ENCODE measurements around the gene MALRD1. TPM values are rescaled to one million over a fixed set of nuclear protein-coding genes. Genes with fewer than 3 reads are reported as not detected.

Gene MALRD1
- total RNA-seq, 2 donors from 2014 or later = not detected

DNA sequence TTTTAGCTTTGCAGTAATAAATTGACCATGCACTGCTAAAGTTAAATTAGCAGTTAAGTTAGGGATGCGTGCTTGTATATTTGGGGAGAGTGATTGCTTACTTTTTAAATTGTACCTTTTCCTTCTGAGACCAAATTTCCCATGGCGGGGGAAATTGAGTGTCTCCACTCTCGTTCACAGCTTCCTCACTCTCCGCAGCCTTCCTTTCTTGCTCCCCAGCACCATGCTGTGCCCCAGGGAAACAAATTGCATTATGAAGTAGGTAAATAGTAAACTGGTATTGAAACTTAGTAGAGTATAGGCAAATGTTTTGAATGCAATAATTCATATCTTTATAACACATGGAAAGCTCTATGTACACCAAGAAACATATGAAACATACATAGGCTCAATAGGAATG is 85.4 kb downstream of the MALRD1 start:
- Mint-ChIP-seq H3K4me1 (no peaks in the 10 kb centered on the region), H3K27ac (no peak overlapping the region), H3K4me3 (no peak overlapping the region), H3K36me3 (ENCODE audit: low read depth) (no peaks in the 10 kb centered on the region), H3K27me3 (no peaks in the 10 kb centered on the region)
- no peak for DNase-seq
- H3K9me3 ChIP-seq (ENCODE audit: control insufficient read depth, low read length, poor library complexity, severe bottlenecking) = no peaks in the 10 kb centered on the region
- ATAC-seq = no peak

GRCh38 chr10:19142967-19143366 is 94.4 kb downstream of the MALRD1 start:
- Mint-ChIP-seq H3K4me1 (no peaks in the 10 kb centered on the region), H3K27ac (no peak overlapping the region), H3K27me3 (no peaks in the 10 kb centered on the region), H3K36me3 (ENCODE audit: low read depth) (no peaks in the 10 kb centered on the region), H3K4me3 (no peak overlapping the region)
- ATAC-seq = no peak
- no peak for DNase-seq
- H3K9me3 ChIP-seq (ENCODE audit: control insufficient read depth, low read length, poor library complexity, severe bottlenecking) = no peaks in the 10 kb centered on the region

DNA sequence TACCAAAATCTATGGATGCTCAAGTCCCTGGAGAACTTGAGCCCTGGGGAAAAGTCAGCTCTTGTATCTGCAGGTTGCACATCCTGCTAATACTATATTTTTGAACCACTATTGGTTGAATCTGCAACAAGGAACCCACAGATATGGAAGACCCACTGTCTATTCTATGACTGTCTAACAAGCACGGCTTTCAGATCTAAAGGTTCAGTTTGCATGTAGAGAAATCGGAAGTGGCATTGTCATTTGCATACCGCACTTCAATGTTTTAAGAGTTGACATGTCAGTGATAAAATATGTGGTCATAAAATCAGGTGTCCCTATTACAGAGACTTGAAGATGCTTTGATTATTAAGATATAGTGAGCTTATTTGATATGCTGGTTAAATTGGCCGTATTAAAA is 95.6 kb downstream of the MALRD1 start:
- DNase-seq (no peak), ATAC-seq (no peak)
- no peaks in the 10 kb centered on the region for H3K27me3 Mint-ChIP-seq
- H3K4me3 Mint-ChIP-seq = no peak overlapping the region
- no peaks in the 10 kb centered on the region for H3K9me3 ChIP-seq (ENCODE audit: control insufficient read depth, low read length, poor library complexity, severe bottlenecking)
- H3K36me3 Mint-ChIP-seq (ENCODE audit: low read depth) = no peaks in the 10 kb centered on the region
- H3K4me1 Mint-ChIP-seq = no peaks in the 10 kb centered on the region
- H3K27ac Mint-ChIP-seq = no peak overlapping the region

DNA sequence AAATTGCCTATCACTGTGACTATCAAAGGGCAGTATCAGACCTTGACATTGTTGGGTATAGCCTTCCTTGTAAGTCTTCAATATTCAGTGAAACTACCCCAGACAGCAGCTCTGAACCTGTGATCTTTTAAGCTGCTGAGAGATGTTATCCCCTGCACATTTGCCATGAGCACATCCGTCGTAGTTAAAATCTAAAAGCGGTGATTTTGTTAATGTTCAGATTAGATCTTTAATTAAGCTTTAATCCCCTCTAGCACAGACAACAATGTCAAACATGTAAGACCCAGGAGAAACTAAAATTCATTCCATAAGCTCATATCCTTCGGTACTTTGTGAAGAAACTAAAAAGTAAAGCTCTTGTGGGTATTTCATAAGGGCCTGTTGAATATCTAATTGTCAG is 105.8 kb downstream of the MALRD1 start:
- H3K4me3 Mint-ChIP-seq = no peak overlapping the region

GRCh38 chr10:19158358-19158757 is 109.8 kb downstream of the MALRD1 start:
- Mint-ChIP-seq H3K27me3 (no peaks in the 10 kb centered on the region), H3K4me3 (no peak overlapping the region), H3K4me1 (no peaks in the 10 kb centered on the region)

More for the DNA sequence above, 105.8 kb downstream of the MALRD1 start:
- Mint-ChIP-seq H3K4me1 (no peaks in the 10 kb centered on the region), H3K36me3 (ENCODE audit: low read depth) (no peaks in the 10 kb centered on the region), H3K27ac (no peak overlapping the region), H3K27me3 (no peaks in the 10 kb centered on the region)
- no peaks in the 10 kb centered on the region for H3K9me3 ChIP-seq (ENCODE audit: control insufficient read depth, low read length, poor library complexity, severe bottlenecking)
- DNase-seq (no peak), ATAC-seq (no peak)

DNA sequence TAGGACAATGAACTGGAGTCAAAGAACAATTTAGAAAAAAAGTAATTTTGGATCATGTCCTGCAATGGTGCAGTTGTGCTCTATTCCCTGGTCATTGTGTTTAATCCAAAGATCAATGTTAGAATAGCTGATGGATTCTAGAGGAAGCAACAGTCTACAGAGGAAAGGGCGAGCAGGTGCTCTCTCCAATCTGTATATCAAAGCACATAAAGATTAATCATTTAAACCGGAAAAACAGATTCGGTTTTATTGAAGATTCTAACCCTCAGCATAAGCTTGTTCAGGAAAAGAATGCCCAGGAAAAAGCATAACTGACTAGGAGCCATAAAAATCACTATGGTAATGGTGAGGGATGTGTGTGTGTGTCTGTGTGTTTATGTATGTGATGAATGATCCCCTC is 110.3 kb downstream of the MALRD1 start:
- Mint-ChIP-seq H3K4me3 (no peak overlapping the region), H3K36me3 (ENCODE audit: low read depth) (no peaks in the 10 kb centered on the region), H3K27me3 (no peaks in the 10 kb centered on the region), H3K27ac (no peak overlapping the region), H3K4me1 (no peaks in the 10 kb centered on the region)
- DNase-seq (no peak), ATAC-seq (no peak)
- no peaks in the 10 kb centered on the region for H3K9me3 ChIP-seq (ENCODE audit: control insufficient read depth, low read length, poor library complexity, severe bottlenecking)

More at GRCh38 chr10:19158358-19158757, 109.8 kb downstream of the MALRD1 start:
- H3K9me3 ChIP-seq (ENCODE audit: control insufficient read depth, low read length, poor library complexity, severe bottlenecking) = no peaks in the 10 kb centered on the region
- DNase-seq (no peak), ATAC-seq (no peak)
- Mint-ChIP-seq H3K36me3 (ENCODE audit: low read depth) (no peaks in the 10 kb centered on the region), H3K27ac (no peak overlapping the region)

DNA sequence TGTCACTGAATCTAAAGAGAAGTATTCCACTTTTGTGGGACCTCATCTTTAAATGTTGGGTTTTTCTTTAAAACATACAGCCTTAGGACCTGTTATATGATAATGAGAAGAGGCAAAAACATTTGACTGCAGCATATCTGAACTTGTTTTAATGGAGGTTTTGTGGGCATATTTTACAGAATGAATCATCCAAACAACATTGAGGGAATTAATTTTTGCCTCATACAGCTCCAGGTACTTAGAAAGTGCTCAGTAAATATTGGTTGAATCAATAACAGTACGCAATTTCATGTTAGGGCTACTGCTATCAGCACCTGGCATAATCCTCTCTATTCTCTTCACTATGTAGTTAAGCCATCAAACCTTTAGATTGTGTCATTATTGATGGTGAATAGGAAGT is 115.9 kb downstream of the MALRD1 start:
- ATAC-seq (no peak), DNase-seq (no peak)
- H3K36me3 Mint-ChIP-seq (ENCODE audit: low read depth) = no peaks in the 10 kb centered on the region
- no peaks in the 10 kb centered on the region for H3K4me1 Mint-ChIP-seq
- H3K27ac Mint-ChIP-seq = no peak overlapping the region
- no peaks in the 10 kb centered on the region for H3K9me3 ChIP-seq (ENCODE audit: control insufficient read depth, low read length, poor library complexity, severe bottlenecking)
- H3K4me3 Mint-ChIP-seq = no peak overlapping the region
- no peaks in the 10 kb centered on the region for H3K27me3 Mint-ChIP-seq

DNA sequence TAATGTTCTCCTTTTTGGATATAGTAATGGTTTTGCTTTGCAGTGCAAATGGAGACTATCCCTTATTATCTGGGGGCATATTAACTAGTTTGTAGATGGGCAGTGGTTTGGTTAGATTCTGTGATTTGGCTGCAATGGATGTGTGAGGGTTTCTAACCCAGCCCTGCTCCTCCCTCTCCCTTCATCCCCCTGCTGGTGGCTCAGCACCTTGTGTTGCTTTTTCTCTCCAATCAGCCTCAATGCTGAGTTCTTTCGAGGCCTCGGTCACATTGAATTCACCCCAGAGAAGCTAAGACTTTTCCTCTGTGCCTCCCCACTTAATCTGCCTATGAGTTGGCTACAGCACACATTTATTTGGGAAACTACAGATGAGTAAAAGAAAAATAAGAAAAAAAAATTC is 120.0 kb downstream of the MALRD1 start:
- Mint-ChIP-seq H3K36me3 (ENCODE audit: low read depth) (no peaks in the 10 kb centered on the region), H3K27ac (no peak overlapping the region), H3K4me3 (no peak overlapping the region), H3K27me3 (no peaks in the 10 kb centered on the region), H3K4me1 (no peaks in the 10 kb centered on the region)
- H3K9me3 ChIP-seq (ENCODE audit: control insufficient read depth, low read length, poor library complexity, severe bottlenecking) = no peaks in the 10 kb centered on the region
- ATAC-seq = no peak
- no peak for DNase-seq

GRCh38 chr10:19169041-19169440 is 120.4 kb downstream of the MALRD1 start:
- DNase-seq (no peak), ATAC-seq (no peak)
- no peaks in the 10 kb centered on the region for H3K9me3 ChIP-seq (ENCODE audit: control insufficient read depth, low read length, poor library complexity, severe bottlenecking)
- no peaks in the 10 kb centered on the region for H3K4me1 Mint-ChIP-seq
- no peak overlapping the region for H3K27ac Mint-ChIP-seq
- no peaks in the 10 kb centered on the region for H3K36me3 Mint-ChIP-seq (ENCODE audit: low read depth)
- no peak overlapping the region for H3K4me3 Mint-ChIP-seq
- no peaks in the 10 kb centered on the region for H3K27me3 Mint-ChIP-seq

GRCh38 chr10:19169684-19170083 is 121.1 kb downstream of the MALRD1 start:
- no peak overlapping the region for H3K27ac Mint-ChIP-seq
- DNase-seq (no peak), ATAC-seq (no peak)
- no peaks in the 10 kb centered on the region for H3K36me3 Mint-ChIP-seq (ENCODE audit: low read depth)
- H3K9me3 ChIP-seq (ENCODE audit: control insufficient read depth, low read length, poor library complexity, severe bottlenecking) = no peaks in the 10 kb centered on the region
- H3K4me1 Mint-ChIP-seq = no peaks in the 10 kb centered on the region
- H3K4me3 Mint-ChIP-seq = no peak overlapping the region
- no peaks in the 10 kb centered on the region for H3K27me3 Mint-ChIP-seq

GRCh38 chr10:19178675-19179074 is 130.1 kb downstream of the MALRD1 start:
- DNase-seq = no peak
- Mint-ChIP-seq H3K36me3 (ENCODE audit: low read depth) (no peaks in the 10 kb centered on the region), H3K27me3 (no peaks in the 10 kb centered on the region)

GRCh38 chr10:19184891-19185290 is 136.3 kb downstream of the MALRD1 start:
- H3K4me1 Mint-ChIP-seq = no peaks in the 10 kb centered on the region
- H3K36me3 Mint-ChIP-seq (ENCODE audit: low read depth) = no peaks in the 10 kb centered on the region
- DNase-seq (no peak), ATAC-seq (no peak)
- no peaks in the 10 kb centered on the region for H3K27me3 Mint-ChIP-seq
- H3K4me3 Mint-ChIP-seq = no peak overlapping the region
- no peaks in the 10 kb centered on the region for H3K9me3 ChIP-seq (ENCODE audit: control insufficient read depth, low read length, poor library complexity, severe bottlenecking)
- H3K27ac Mint-ChIP-seq = no peak overlapping the region

More at GRCh38 chr10:19178675-19179074, 130.1 kb downstream of the MALRD1 start:
- no peak for ATAC-seq
- no peaks in the 10 kb centered on the region for H3K4me1 Mint-ChIP-seq
- H3K4me3 Mint-ChIP-seq = no peak overlapping the region
- no peak overlapping the region for H3K27ac Mint-ChIP-seq
- no peaks in the 10 kb centered on the region for H3K9me3 ChIP-seq (ENCODE audit: control insufficient read depth, low read length, poor library complexity, severe bottlenecking)

DNA sequence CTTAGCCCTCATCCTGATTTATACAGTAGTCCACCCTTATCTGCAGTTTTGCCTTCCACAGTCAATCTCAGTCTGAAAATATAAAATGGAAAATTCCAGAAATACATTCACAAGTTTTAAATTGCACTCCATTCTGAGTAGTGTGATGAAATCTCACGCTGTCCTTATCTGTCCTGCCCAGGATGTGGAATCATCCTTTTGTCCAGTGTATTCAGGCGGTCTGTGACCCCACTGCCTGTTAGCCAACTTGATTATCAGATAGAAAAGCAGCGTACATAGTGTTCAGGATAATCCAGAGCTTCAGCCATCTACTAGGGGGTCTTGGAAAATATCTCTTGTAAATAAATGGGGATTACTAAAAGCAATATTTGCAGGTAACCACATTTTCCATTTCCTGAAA is 146.3 kb downstream of the MALRD1 start:
- no peak for DNase-seq
- Mint-ChIP-seq H3K27me3 (no peaks in the 10 kb centered on the region), H3K4me1 (no peaks in the 10 kb centered on the region), H3K27ac (no peak overlapping the region), H3K4me3 (no peak overlapping the region), H3K36me3 (ENCODE audit: low read depth) (no peaks in the 10 kb centered on the region)
- peaks cover 3% of the 10 kb centered on the region for H3K9me3 ChIP-seq (ENCODE audit: control insufficient read depth, low read length, poor library complexity, severe bottlenecking)
- no peak for ATAC-seq

GRCh38 chr10:19195698-19196097 is 147.1 kb downstream of the MALRD1 start:
- DNase-seq = no peak
- H3K4me1 Mint-ChIP-seq = no peaks in the 10 kb centered on the region
- peaks cover 3% of the 10 kb centered on the region for H3K9me3 ChIP-seq (ENCODE audit: control insufficient read depth, low read length, poor library complexity, severe bottlenecking)
- no peaks in the 10 kb centered on the region for H3K36me3 Mint-ChIP-seq (ENCODE audit: low read depth)
- no peak overlapping the region for H3K27ac Mint-ChIP-seq
- no peak overlapping the region for H3K4me3 Mint-ChIP-seq
- ATAC-seq = no peak
- no peaks in the 10 kb centered on the region for H3K27me3 Mint-ChIP-seq

GRCh38 chr10:19200211-19200610 is 151.6 kb downstream of the MALRD1 start:
- Mint-ChIP-seq H3K27ac (no peak overlapping the region), H3K27me3 (no peaks in the 10 kb centered on the region), H3K4me1 (no peaks in the 10 kb centered on the region), H3K4me3 (no peak overlapping the region), H3K36me3 (ENCODE audit: low read depth) (no peaks in the 10 kb centered on the region)
- no peak for DNase-seq
- no peak for ATAC-seq
- no peaks in the 10 kb centered on the region for H3K9me3 ChIP-seq (ENCODE audit: control insufficient read depth, low read length, poor library complexity, severe bottlenecking)

Measured in T-helper 17 cell (primary cell).